COLO668 (cell line): ENCODE results near the gene THADA.

ENCODE experiments used
- DNase-seq: peaks from one replicate; lab custom pipeline; 2025; ENCODE audit not compliant: unreplicated experiment; lab: John Stamatoyannopoulos, UW

The THADA gene

DNA sequence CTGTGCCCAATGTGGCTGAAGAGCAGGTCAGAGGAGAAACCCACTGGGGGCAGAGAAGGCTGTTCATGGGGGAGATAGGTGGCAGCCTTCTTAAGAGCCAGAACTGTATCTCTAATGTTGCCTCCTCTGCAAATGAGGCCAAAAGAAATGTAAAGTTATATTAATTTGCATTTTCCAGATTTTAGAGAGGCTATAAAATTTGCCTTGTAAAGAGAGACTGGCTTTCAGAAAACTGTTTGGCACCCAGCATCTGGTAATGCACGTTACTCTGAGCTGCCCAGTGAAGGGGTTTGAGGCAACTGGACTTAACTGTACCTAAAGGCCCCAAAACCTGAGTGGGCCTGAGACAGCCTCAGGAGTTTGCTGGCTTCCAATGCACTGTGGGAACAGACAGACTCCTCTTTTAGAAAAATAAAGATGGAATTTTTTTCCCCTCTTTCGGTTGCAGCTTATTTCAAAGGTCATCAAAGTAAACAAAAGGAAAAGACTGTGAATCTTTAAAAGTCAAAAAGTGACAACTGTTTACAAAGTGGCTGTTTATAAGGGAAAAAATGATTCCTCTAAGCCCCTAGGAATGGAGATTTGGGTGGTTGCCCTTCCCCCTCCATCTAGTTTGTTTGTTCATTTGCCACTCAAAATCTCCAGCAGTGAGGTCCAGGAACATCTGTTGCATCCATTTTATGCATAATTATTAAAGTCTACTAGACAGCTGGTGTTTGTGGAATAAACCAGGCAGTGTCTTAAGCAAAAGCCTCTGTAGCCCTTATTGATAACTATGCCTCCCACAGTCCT is 237.2 kb downstream of the THADA start:
- no peak for DNase-seq

DNA sequence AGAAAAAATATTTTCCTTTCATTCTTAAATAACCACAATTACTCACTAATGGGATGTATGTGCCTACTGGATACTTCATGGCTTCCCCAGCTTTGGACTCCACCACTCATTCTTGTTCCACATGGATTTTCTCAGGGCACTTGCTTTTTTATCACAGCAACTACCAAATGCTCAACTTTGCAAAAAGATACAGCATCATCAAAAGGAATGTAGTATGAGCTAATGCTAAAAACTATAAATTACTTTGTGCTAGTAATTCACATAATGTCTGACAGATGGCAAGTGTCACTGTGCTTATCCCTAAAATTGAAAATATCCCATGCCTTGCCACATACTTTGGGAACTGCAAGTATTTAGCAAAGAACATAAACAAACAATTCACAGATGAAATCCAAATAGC is 239.1 kb downstream of the THADA start:
- DNase-seq, result no peak

DNA sequence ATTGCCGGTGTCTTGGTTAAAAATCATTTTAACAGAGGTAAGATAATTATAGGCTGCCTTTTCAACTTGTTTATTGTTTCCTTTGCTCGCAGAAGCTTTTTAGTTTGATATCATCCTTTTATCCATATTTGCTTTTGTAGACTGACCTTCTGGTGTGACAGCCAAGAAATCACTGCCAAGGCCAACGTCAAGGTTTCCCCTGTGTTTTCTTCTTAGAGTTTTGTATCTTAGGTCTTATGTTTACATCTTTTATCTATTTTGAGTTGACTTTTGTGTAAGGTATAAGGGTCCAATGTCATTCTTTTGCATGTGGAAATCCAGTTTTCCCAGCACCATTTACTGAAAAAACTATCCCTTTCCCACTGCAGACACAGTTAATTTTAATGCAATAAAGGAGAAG is 240.4 kb downstream of the THADA start:
- no peak for DNase-seq

DNA sequence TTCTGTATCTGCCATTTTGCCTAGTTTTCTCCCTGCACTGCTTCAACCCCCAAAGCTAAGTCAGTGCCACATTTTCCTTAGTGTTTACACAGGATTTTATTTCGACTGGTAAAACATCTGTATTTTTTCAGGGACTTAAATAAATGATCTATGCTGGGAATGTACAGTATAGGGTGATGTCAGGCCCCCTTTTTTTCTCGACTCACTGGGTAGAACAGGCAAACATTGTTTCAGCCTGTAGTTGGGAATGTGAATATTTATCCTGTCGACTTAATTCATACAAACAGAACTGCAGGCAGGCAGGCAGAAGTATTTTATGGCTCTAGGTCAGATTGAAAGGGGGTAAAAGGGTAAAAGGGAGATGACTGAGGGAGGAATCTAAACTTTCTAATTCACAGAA is 245.9 kb downstream of the THADA start:
- DNase-seq, result no peak

DNA sequence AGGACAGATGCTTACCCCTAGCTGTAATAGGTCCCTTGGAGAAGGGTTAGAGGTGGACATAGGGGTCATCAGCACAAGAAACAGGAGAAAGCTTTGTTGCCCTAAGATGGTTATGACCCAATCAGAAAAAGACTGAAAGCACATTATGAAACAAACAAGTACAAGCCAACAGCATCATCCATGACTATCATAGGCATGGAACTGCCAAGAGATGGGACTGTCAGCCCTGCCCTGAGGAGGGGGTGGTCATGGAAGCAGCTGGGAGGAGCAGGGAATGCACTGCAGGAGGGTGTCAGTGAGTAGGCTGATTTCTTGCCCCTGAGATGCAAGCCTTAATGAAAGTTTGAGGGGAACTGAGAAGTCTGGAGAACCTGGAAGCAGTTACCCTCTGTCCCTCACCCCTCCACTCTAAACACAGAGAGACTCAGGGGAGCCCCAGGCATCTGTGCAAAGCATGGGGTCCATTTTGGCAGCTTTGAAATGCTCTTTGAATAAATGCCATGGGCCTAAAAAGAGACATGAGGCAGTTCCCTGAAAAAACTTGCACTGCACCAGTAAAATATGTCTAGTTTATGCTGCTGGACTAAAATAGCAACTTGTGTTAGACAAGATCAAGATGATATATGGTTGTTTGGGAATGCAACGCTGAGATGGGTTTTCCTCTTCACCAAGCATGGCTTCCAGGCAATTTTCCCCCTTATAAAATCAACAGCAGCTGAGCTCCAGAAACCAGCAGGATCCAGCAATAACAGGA is 246.8 kb downstream of the THADA start:
- DNase-seq, result no peak

DNA sequence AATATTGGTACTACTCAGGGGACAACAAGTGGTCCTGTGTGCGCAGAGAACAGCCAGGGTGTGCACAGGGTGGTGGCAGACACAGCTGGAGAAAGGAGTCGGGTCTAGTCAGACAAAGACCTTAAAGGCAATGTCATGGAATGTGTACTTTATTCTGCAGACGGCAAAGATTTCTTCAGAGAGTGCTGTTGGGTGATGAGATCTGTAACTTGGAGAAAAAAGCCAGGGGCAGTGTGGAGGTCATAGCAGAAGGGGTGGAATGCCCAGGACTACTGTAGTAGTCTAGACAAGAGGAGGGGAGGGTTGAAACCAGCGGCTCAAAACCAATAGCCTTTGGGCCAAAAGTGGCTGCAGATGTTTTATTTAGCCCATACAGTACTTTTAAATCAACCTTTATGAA is 248.1 kb downstream of the THADA start:
- DNase-seq, result no peak

DNA sequence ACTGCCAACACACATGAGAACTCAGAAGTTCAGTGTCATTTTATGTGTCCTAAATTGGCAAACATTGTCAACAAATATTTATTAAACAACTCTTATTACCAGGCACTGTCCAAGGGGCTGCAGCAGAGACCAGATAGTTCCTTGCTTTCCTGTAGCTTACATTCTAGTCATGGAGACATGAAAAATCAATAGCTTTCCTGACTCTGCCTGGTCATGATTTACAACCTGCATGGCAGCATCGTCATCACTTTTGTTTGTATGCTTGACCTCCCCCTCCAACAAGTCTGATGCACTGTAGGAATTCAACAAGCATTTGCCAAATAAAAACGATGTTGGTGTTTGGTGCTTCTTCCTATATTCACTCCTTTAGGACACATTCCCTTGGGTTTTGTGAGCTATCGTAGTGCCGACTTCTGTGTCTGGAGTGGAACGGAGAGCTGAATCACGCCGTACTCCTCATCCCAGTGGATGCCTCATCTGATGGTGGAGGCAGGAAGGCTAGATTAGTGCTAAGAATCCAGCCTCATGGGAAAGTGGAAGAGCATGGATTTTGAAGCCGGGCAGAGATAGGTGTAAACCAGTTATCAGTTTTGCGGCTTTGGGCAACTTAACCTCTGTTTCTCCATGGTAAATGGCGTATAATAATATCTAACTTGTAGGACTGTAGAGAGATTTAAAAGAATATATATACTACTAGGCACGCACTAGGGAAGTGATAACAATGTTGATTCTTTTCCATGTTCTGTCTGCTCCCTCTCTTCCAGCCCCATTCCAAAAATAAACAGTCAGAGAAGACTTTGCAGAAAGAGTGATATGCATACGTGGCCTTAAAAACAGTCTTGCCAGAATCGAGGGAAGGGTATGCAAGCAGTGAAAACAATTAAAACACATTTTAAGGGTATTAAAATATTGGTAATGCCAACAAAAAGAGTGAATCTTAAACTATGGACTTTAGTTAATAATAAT is 249.0 kb downstream of the THADA start:
- no peak for DNase-seq

DNA sequence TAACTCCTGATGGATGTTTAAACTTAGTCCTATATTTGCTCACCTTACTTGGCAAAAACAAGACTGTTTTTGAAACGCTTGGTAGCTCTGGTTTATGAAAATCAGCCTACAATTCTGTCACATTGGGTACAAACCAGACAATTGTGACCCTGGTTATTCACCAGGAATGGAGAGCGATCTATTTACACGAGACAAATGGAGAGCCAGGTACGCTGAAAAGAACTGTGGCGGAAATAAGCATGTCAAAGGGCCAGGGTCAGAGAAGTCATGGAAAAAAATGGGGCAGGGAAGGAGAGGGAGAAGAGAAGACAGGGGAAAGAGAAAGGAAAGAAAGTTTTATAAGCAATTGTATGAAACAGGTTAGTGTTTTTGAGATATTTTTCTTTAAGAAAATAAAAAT is 250.0 kb downstream of the THADA start:
- DNase-seq, result no peak

DNA sequence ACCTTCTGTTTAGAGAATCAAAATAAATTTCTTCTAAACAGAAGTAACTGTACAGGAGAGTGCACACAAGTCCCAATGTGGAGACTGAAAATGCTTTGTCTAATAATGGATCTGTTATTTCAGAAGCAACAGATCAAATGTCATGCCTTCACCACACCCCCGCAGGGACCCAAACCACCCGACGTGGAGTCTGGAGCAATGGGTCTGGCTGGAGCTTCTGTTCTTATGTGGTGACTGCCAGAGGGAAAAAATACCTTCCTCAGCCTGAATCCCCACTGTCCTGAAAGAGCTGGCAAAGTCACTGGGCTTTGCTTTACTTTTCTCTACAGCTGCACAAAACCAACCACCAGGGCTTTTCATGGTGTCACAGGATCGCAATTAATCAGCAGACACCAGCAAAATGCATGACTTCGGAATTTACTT is 250.4 kb downstream of the THADA start:
- no peak for DNase-seq

DNA sequence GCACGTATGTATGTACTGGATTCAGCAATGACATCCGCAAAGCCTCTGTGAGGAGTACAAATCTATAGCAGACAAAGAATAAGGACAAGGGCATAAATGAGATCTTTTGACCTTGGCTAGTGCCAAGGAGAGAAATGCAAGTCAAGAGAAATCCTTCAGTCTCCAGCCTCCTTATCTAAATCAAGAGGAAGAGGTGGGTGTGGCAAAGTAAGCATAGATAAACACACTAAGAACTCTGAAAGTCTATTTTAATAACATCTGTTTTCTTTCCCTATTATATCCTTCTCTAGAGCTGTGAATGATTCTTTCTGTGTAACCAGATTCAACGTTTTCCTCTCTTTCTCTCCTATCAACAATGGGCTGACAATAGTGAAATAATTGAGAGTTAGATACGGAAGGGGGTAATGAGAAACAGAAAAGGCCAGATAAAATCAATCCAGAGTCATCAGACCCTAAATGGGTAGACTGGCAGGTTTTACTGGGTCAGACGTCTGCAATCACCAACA is 250.9 kb downstream of the THADA start:
- no peak for DNase-seq

DNA sequence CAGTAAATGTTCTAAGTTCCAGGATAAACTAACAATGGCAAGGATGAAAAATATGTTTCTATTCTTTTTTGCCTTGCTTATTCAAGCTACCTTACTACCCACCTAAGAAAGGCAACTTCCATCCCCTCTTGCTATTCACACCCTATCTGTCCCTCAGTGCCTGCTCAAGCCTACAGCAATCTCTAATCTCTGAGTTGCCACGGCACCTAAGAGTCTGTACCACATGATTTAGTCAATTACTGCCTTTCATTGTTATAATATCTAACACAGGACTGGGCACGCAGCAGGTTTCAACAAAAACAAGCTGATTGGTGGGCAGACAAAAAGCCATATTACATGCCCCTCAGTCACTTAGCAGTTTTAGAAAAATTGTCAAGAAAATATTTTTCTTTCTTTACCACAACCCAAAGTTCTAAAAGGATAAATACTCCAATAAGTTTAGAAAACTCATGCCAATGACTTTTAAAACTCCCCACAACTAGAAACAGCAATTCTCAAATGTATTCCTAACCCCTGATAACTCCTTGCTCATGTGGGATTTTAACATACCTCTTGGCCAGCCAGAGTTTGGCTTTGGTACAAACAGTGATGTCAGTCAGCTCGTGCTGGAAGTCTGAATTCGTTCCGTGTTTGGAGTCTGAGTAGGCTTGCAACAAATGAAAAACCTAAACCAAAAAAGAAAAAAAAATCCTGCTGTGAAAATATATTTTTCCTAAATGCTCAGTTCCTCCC is 252.1 kb downstream of the THADA start:
- no peak for DNase-seq

DNA sequence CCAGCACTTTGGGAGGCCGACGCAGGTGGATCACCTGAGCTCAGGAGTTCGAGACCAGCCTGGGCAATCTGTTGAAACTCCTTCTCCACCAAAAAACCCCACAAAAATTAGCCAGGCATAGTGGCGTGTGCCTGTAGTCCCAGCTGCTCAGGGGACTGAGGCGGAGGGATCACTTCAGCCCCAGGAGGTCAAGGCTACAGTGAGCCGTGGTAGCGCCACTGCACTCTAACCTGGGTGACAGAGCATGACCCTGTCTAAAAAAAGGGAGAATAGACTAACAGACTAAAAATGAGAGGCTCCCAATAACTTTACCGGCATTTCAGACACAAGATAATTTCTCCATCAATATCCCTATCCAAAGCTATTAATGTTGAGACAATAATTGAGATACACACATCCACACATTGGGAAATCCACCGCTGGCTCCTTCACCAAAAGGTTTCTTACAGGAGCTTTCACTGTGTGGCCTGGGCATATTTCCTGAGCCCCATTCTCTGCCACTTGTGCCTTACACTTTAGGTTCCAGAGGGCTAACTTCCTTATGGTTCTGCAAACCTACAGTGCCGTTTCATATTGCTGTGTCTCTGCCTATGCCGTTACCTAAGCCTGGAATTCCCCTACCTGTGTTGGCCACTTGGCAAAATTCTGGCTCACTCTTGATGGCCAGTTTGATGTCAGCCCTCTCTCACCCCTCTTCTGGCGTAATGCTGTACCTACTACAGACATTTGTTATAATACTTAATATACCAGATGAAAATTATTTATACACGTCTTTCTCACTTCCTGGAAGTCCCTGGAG is 253.7 kb downstream of the THADA start:
- no peak for DNase-seq

DNA sequence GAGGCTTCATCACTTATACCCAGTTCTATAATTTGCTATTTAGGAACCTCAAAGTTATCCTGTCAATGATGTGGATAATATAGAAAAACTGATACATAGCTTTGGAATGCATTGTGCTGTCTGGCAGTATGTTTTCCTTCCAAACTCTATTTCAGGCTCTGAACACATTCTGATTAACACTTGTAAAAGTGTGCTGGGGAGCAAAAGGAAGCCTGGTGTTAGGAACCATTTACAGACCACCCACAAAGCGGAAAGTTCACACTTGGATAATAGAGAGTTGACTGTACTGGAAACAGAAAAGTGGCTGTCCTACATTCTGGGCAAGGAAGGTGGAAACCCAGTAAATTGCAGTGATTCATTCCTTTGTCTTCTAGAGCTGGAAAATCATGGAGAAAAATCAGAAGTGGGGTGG is 254.9 kb downstream of the THADA start:
- no peak for DNase-seq

DNA sequence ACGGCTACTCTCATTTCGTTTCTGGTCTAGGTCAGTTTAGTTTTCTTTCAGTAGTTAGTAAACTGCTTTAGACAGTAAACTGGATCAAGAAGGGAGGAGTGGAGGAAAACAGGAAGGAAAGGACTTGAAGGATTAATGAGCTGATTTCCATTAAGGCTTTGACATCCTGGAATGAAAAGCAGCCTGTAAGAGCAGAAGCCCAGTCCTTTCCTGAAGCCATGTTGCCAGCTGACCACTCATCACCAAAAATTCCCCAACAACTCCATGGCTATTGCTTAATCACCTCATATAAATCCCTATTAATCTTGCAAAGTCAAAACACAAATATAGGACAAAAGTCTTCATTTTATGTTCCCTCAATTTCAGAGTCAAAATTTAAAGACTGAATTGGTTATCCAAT is 255.8 kb downstream of the THADA start:
- DNase-seq, result no peak

DNA sequence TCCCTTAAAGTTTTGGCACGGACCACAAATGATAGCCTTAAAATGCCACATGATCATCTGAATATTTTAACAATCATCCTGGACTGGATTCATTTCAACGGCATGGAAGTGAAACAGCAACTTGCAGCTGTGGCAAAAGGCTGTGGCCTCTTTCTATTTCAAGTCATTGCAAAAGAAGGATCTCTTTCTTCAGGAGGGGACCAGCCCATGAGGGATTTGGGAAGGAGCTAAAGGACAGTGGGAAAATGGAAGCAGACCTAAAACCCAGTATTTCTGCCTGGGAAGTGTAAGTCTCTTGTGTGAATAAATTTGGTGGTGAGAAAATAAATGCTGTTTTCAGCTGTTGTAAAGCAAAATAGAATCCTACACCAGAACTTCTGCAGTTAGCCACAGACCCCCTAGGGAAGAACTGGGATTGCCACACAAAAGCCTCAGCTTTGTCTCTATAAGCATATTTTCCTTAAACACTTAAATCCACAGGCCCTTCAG is 262.1 kb downstream of the THADA start:
- DNase-seq, result no peak

DNA sequence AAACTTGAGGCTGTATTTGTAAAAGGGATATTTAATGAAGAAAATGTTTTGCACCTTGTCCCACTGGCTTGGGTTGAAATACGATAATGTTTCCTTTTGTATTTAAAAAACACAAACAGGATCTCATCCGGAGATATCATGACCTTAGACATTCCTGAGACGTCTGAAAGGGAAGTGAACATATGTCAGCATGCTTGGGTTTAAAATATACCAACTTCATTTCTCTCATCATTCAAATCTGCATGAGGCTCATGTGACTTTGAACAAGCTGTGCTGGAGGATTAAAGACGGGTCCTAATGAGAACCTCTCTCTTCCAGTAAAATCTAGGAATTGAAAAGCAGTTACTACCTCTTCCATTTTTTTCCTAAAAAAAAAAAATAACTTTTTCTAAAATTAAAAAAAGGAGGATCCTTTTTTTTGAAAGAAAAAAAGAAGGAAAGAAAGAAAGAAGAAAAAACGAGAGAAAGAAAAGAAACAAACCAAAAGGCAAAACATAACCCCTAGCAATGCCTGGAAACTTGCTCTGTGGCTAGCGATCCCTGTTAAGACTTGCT is 262.7 kb downstream of the THADA start:
- DNase-seq, result no peak

DNA sequence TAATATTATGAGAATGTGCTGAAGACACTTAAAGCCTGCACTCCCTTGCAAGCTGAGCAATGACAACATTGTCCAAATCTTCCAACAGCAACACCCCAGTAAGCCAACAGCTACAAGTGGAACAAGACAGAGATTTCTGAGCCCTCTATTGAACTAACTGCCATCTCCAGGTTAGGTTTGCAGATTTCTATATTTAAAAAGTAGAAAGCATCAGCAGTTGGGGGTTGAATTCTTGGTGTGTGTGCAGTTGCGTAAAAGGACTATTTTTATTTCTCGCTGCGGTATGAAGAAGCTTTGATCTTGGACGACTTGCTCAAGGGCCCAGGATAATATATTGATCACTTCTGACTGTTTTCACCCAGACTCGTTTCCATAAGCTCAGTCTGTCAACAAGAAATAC is 263.2 kb downstream of the THADA start:
- no peak for DNase-seq

DNA sequence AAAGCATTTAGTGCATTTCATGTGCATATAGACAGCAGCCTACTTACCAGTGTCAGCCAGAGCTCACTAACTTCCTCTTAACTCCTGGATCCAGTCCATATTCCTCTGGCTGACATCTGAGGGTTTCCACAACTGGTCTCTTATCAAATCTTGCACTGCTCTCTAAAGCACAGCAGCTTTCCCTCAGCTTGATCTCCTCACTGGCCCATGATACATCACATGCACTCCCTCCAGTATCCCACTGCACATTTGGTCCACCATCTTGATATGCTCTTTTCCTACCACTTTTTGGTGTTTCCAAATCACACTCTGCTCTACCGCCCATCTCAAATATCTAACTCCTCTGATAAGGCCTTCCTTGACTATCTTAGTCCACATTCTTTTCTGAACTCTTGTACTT is 264.4 kb downstream of the THADA start:
- DNase-seq, result no peak

DNA sequence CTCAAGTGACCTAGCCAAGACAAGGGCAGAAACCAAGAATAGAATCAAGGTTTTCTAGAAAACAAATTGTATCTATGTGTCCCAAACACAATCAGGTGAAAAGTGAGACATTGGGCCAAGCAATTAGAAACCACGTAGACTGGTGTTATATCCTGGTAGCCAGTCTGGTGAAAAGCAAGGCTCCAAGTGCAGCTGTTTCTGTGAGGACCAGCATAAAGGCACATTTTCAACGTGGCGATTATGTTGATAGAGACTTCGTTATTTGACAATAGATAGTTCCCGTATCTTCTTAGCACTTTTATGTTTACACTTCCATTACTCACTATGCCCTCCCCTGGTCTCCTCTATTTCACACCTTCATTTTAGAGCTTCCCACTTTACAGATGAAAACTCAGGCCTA is 266.2 kb downstream of the THADA start:
- DNase-seq, result no peak
